Dermis blood vessel endothelial cell (primary cell): ENCODE measurements around the gene ABLIM3. TPM values are rescaled to one million over a fixed set of nuclear protein-coding genes. Genes with fewer than 3 reads are reported as not detected.

Source experiments
- total RNA-seq: library from RNA; depleted of rRNA; stranded (reverse); fragments of >200 nt; gene quantifications from 2 replicates; pipeline ENCODE4 v1.2.3, GENCODE V29; 2014

Gene ABLIM3
- total RNA-seq, 1 donor from 2014 or later, result 29.8 TPM

Other genes starting within 250 kb of the ABLIM3 start
- gene SH3TC2, start 78.4 kb upstream of the ABLIM3 start, total RNA-seq, result 18.0 and 60.6 TPM in 2 replicates
- gene AFAP1L1, start 130.4 kb downstream of the ABLIM3 start, total RNA-seq, result 234 and 264 TPM in 2 replicates
- 44.3 and 61.9 TPM in 2 replicates for gene GRPEL2, start 204.0 kb downstream of the ABLIM3 start, total RNA-seq
- 14.8 and 16.5 TPM in 2 replicates for gene PCYOX1L, start 216.6 kb downstream of the ABLIM3 start, total RNA-seq
- gene IL17B, start 237.8 kb downstream of the ABLIM3 start, total RNA-seq, result not detected in 2 replicates